ENCODE measurements around the gene SEMA3G.

Gene SEMA3G

DNA sequence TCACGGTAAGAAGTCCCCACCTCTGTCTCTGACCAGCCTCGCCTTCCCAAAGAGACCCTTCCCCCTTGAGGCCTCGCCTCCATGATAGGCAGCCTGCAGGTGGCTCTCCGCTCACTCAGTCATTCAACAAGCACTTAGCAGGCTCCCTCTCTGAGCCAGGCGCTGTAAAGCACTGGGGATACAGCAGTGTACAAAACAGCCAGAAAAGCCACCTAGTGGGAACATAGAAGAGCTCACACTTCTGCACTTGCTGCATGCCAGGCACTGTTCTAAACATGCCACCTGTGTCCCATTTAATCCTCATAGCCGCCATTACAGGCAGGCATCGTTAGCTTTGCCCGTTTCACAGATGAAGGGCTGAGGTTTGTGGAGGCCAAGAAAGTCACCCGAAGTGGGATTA lies 56.0 kb downstream of the SEMA3G start:
- no peak for DNase-seq

DNA sequence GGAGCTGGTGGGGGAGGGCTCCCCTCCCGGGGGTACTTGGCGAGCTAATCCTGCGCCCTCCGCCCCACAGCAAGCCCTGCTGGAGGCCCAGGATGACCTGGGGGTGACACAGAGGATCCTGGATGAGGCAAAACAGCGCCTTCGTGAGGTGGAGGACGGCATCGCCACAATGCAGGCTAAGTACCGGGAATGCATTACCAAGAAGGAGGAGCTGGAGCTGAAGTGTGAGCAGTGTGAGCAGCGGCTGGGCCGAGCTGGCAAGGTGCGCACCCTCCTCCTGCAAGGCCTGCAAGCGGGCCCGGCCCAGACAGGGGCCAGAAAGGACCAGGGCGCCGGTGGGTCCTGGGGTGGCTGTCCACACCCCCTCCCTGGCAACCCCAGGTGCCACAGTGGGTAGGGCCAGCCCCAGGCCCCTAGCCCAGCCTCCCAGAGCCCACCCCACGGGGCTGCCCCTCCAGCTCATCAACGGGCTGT lies 56.5 kb downstream of the SEMA3G start:
- no peaks in the 10 kb centered on the region for H3K4me1 ChIP-seq
- H3K27me3 ChIP-seq, result no peaks in the 10 kb centered on the region
- H3K9me3 ChIP-seq, result no peaks in the 10 kb centered on the region
- no peak overlapping the region for H3K27ac ChIP-seq
- DNase-seq, result no peak
- intact Hi-C loops (cut with DNase I; ENCODE audit: low total_unique reads), result no loop called here
- no peak overlapping the region for H3K4me3 ChIP-seq
- no peak for TF ChIP-seq CTCF (IDR thresholded peaks at IDR 0.05)
- H3K36me3 ChIP-seq, result peaks cover 0 to 61% (median 14%) of the 10 kb centered on the region in 3 donors

More for the DNA sequence above, 56.0 kb downstream of the SEMA3G start:
- no peak overlapping the region for H3K4me3 ChIP-seq
- TF ChIP-seq CTCF (IDR thresholded peaks at IDR 0.05), result no peak
- no peak overlapping the region for H3K27ac ChIP-seq
- peaks cover 0 to 67% (median 15%) of the 10 kb centered on the region in 3 donors for H3K36me3 ChIP-seq
- no peaks in the 10 kb centered on the region for H3K4me1 ChIP-seq
- intact Hi-C loops (cut with DNase I; ENCODE audit: low total_unique reads), result no loop called here
- no peaks in the 10 kb centered on the region for H3K9me3 ChIP-seq
- H3K27me3 ChIP-seq, result no peaks in the 10 kb centered on the region

DNA sequence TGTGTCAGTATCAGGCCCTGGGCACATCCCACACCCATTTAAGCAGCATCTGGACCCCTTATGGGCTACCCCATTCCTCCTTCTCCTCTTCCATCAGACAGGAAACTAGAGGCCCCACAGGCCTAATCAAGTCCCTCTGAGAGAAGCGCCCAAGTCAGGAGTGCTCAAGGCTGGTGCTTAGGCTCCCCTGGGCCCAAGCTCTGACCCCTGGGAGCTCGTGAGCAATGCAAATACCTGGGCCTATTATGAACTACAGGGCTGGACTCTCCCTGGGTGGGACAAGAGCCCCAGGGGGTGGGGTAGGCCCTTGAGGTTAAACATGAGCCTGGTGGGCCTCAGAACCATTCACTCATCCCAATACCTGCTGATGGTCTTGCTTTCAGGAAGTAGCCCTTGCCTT lies 57.4 kb downstream of the SEMA3G start:
- intact Hi-C loops (cut with DNase I; ENCODE audit: low total_unique reads), result no loop called here
- Histone ChIP-seq H3K4me3 (no peak overlapping the region), H3K4me1 (no peaks in the 10 kb centered on the region), H3K27me3 (no peaks in the 10 kb centered on the region), H3K36me3 (peaks cover 0 to 52% (median 8%) of the 10 kb centered on the region in 3 donors), H3K27ac (no peak overlapping the region), H3K9me3 (no peaks in the 10 kb centered on the region)
- no peak for TF ChIP-seq CTCF (IDR thresholded peaks at IDR 0.05)
- no peak for DNase-seq

GRCh38 chr3:52385157-52385556 lies 59.7 kb downstream of the SEMA3G start:
- Histone ChIP-seq H3K4me1 (no peaks in the 10 kb centered on the region), H3K4me3 (no peak overlapping the region), H3K9me3 (no peaks in the 10 kb centered on the region), H3K27me3 (no peaks in the 10 kb centered on the region), H3K36me3 (peaks cover 0 to 30% (median 0%) of the 10 kb centered on the region in 3 donors), H3K27ac (no peak overlapping the region)
- intact Hi-C loops (cut with DNase I; ENCODE audit: low total_unique reads), result no loop called here
- no peak for DNase-seq
- TF ChIP-seq CTCF (IDR thresholded peaks at IDR 0.05), result no peak

GRCh38 chr3:52384019-52384761 lies 60.7 kb downstream of the SEMA3G start:
- Histone ChIP-seq H3K4me3 (no peak overlapping the region), H3K27me3 (no peaks in the 10 kb centered on the region), H3K4me1 (no peaks in the 10 kb centered on the region), H3K36me3 (peaks cover 0 to 26% (median 0%) of the 10 kb centered on the region in 3 donors), H3K27ac (no peak overlapping the region), H3K9me3 (no peaks in the 10 kb centered on the region)
- TF ChIP-seq CTCF (IDR thresholded peaks at IDR 0.05), result no peak
- DNase-seq, result no peak
- intact Hi-C loops (cut with DNase I; ENCODE audit: low total_unique reads), result no loop called here
